MM.1S (cell line): ENCODE measurements around the gene LYSMD3.

ENCODE experiments used
- EZH2phosphoT487 ChIP-seq: fragments of 300-600 bp; sonication (generic); IDR thresholded peaks from 2 replicates; pipeline ENCODE4 v1.6.1; 2018; ENCODE audit warnings: antibody characterized with exemption, low read length
- TF ChIP-seq, protein P1 (sequence below): fragments of 300-600 bp; sonication (generic); IDR thresholded peaks from 2 replicates; pipeline ENCODE4 v1.5.1; 2016; ENCODE audit warnings: antibody characterized with exemption, low read length, mixed read lengths

DNA sequence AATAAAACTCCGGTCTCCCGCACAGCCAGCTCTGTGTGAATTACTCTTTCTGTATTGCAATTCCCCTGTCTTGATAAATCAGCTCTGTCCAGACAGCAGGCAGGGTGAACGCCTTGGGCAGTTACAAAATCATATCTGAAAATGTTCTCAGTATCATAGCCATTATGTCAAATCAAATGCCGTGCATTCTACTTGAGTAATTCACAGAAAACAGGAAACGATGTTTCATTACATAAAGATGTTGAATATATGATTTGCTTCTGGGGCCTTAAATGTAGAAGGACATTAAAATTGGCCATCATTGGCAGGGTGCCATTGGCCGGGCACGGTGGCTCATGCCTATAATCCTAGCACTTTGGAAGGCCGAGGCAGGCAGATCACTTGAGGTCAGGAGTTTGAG is 46.2 kb downstream of the LYSMD3 start:
- TF ChIP-seq, protein P1, sequence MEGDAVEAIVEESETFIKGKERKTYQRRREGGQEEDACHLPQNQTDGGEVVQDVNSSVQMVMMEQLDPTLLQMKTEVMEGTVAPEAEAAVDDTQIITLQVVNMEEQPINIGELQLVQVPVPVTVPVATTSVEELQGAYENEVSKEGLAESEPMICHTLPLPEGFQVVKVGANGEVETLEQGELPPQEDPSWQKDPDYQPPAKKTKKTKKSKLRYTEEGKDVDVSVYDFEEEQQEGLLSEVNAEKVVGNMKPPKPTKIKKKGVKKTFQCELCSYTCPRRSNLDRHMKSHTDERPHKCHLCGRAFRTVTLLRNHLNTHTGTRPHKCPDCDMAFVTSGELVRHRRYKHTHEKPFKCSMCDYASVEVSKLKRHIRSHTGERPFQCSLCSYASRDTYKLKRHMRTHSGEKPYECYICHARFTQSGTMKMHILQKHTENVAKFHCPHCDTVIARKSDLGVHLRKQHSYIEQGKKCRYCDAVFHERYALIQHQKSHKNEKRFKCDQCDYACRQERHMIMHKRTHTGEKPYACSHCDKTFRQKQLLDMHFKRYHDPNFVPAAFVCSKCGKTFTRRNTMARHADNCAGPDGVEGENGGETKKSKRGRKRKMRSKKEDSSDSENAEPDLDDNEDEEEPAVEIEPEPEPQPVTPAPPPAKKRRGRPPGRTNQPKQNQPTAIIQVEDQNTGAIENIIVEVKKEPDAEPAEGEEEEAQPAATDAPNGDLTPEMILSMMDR, result no peak
- TF ChIP-seq EZH2phosphoT487, result no peak
